K562 (cell line): ENCODE measurements around the gene PPY. TPM values are rescaled to one million over a fixed set of nuclear protein-coding genes. Genes with fewer than 3 reads are reported as not detected.
A peak's percentile ranks its signal among the peaks of the same experiment; 100 is the strongest.

Experiments
- ASH1L ChIP-seq: fragments of 450-650 bp; IDR thresholded peaks from 2 replicates; pipeline ENCODE4 v1.6.1; 2018; ENCODE audit warnings: borderline replicate concordance, mild to moderate bottlenecking, low read depth; ENCODE audit not compliant: partially characterized antibody
- ESRRB ChIP-seq: fragments of 250-450 bp; sonication (Bioruptor Pico); IDR thresholded peaks from 2 replicates; pipeline ENCODE4 v1.5.0; 2020; ENCODE audit warnings: mild to moderate bottlenecking, moderate library complexity, borderline replicate concordance
- FOXM1 ChIP-seq, 2 experiments: fragments of 450-650 bp in 1 of 2; sonication (generic) in 1 of 2; formaldehyde crosslinking in 1 of 2; IDR thresholded peaks; 2 replicates each; pipeline versions ENCODE4 v1.6.1 to v1.9.0; 2017 to 2022; ENCODE audit warnings: low read depth in 2 of 2, mild to moderate bottlenecking in 2 of 2, missing genetic modification reagents in 1 of 2, moderate library complexity in 1 of 2
- ILK ChIP-seq: fragments of 450-650 bp; IDR thresholded peaks from 2 replicates; pipeline ENCODE4 v1.6.1; 2016; ENCODE audit warnings: missing genetic modification characterization, low read depth, mild to moderate bottlenecking, missing compliant biosample characterization, moderate library complexity, borderline replicate concordance
- LEF1 ChIP-seq: fragments of 450-650 bp; IDR thresholded peaks from 2 replicates; pipeline ENCODE4 v1.6.1; 2016; ENCODE audit warnings: mild to moderate bottlenecking
- MAZ ChIP-seq, 2 experiments: fragments of 450-650 bp in 1 of 2; sonication (generic) in 1 of 2; formaldehyde crosslinking; IDR thresholded peaks in 1 of 2; conservative IDR thresholded peaks in 1 of 2; 2 replicates each; pipeline versions ENCODE4 v1.4.0 to v1.5.0; 2020; ENCODE audit warnings: mild to moderate bottlenecking in 1 of 2, missing genetic modification reagents in 1 of 2
- MCM7 ChIP-seq, 2 experiments: fragments of 450-650 bp; IDR thresholded peaks; 2 replicates each; pipeline ENCODE4 v1.6.1; 2016 to 2018
- MEF2A ChIP-seq: IDR thresholded peaks from 2 replicates; pipeline ENCODE4 v1.6.1; 2011; ENCODE audit warnings: low read depth, mild to moderate bottlenecking, low read length, moderate library complexity; ENCODE audit not compliant: control insufficient read depth
- NCOR1 ChIP-seq: fragments of 450-650 bp; IDR thresholded peaks from 2 replicates; pipeline ENCODE4 v1.6.1; 2016; ENCODE audit warnings: mild to moderate bottlenecking, moderate library complexity
- NONO ChIP-seq, 2 experiments: fragments of 200-400 bp in 1 of 2; fragments of 450-650 bp in 1 of 2; formaldehyde crosslinking in 1 of 2; IDR thresholded peaks; 2 replicates each; pipeline ENCODE4 v1.6.1; 2017; ENCODE audit warnings: low read depth in 2 of 2, mild to moderate bottlenecking in 2 of 2, moderate library complexity in 2 of 2, low read length in 1 of 2
- PTBP1 ChIP-seq: fragments of 200-400 bp; formaldehyde crosslinking; IDR thresholded peaks from 2 replicates; pipeline ENCODE4 v1.6.1; 2017; ENCODE audit warnings: low read depth, low read length
- RB1 ChIP-seq: fragments of 450-650 bp; IDR thresholded peaks from 2 replicates; pipeline ENCODE4 v1.6.1; 2017; ENCODE audit warnings: low read depth, mild to moderate bottlenecking
- RBM22 ChIP-seq: fragments of 200-400 bp; formaldehyde crosslinking; IDR thresholded peaks from 2 replicates; pipeline ENCODE4 v1.6.1; 2018; ENCODE audit warnings: low read length, low read depth; ENCODE audit not compliant: poor library complexity, severe bottlenecking
- SIN3B ChIP-seq: fragments of 450-650 bp; IDR thresholded peaks from 2 replicates; pipeline ENCODE4 v1.6.1; 2017; ENCODE audit warnings: low read depth, mild to moderate bottlenecking, moderate library complexity
- SMARCA4 ChIP-seq: fragments of 450-650 bp; IDR thresholded peaks from 2 replicates; pipeline ENCODE4 v1.6.1; 2016
- WHSC1 ChIP-seq: IDR thresholded peaks from one replicate; pipeline ENCODE4 v1.6.1; 2012; ENCODE audit warnings: low read length, control low read depth, inconsistent platforms
- ZNF830 ChIP-seq: fragments of 250-450 bp; sonication (Bioruptor Pico); IDR thresholded peaks from 2 replicates; pipeline ENCODE4 v1.5.0; 2021; ENCODE audit warnings: mild to moderate bottlenecking
- polyA plus RNA-seq, 8 experiments: library from polyadenylated mRNA; depleted of rRNA in 4 of 8; stranded (reverse) in 5 of 8; unstranded in 3 of 8; fragments of >200 nt; fragmentation: Nextera tagmentation in 2 of 8; fragmentation: Illumina TruSeq in 1 of 8; extraction: Ambion mirVana in 2 of 8; extraction: Trizol in 1 of 8; gene quantifications; 2 replicates each; pipeline versions ENCODE4 v1.2.1 to v1.2.3, GENCODE V29; 2011 to 2014; ENCODE audit warnings: inconsistent platforms in 1 of 8, missing spikeins in 1 of 8
- total RNA-seq, 7 experiments: library from RNA; depleted of rRNA in 6 of 7; stranded (reverse); fragments of >200 nt in 6 of 7; fragmentation: Illumina TruSeq in 2 of 7; extraction: Trizol in 2 of 7; gene quantifications; 2 replicates each; pipeline versions ENCODE4 v1.2.1 to v1.2.3, GENCODE V29; 2011 to 2021; ENCODE audit warnings: low replicate concordance in 1 of 7
- TF ChIP-seq, protein P1 (sequence below): sonication (generic); formaldehyde crosslinking; IDR thresholded peaks from 2 replicates; pipeline ENCODE4 v1.8.1; 2023; ENCODE audit warnings: mild to moderate bottlenecking, missing genetic modification reagents

PPY gene
- total and polyA plus RNA-seq, 9 of the 15 experiments (the other 6 are each of a cell fraction or from before 2014, with no cell fraction given), result not detected

DNA sequence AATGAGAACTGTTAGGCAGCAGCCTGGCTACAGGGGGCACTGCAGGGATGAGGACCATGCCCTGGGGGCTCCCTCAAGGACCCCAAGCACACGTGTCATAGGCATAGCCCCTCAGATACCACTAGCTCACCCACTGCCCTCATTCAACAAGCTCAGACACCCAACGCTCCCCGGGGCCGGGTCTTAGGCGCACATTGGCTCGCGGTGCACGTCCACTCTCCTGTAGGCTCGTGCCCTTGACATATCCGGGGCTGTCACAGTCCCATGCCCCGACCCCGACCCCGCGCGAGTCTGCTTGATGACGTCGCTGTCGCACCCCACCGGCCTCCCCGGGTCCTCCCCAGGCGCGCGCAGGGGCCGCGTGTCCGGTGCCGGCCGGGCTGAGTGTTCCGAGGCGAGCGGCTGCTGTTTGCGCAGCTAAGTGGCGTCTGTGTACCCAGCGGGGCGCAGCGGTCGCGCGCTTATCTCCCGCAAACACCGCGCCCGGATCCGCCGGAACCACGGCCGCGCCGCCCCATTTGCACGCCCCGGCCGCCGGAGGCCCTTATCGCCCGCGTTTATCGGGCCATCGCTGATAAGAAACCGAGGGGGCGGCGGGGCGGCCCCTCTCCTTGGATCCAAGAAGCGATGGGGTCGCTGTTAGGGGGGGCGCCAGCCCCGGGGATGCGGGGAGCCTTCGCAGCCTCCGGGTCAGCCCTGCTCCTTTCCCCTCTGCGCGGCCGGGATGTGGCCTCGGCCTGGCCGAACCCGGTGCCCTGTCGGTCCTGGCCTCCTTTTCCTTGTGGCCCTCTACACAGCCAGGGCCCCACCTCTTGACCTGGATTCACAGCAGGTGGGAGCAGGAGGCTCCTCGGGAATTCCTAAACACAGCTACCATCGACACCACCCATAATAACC is 41.5 kb upstream of the PPY start (continued):
- TF ChIP-seq RBM22, result no peak
- TF ChIP-seq NONO (IDR thresholded peaks at IDR 0.05; ENCODE audit: low read depth in 2 of 2, low read length in 1 of 2), result 0 out of 4 replicates have a peak, but pooled peaks of 1 of the 2 experiments have one; percentile 35
- no peak for TF ChIP-seq MCM7 (IDR thresholded peaks at IDR 0.05)
- no peak for TF ChIP-seq ILK (tag)
- TF ChIP-seq RB1, result peak; percentile 49; the same call in 1 of the 2 replicates
- TF ChIP-seq ZNF830 (CRISPR knock-in tag), result no peak
- peak; percentile 75 for TF ChIP-seq NCOR1
- TF ChIP-seq SIN3B, result no peak; the same call in 1 of the 2 replicates
- TF ChIP-seq WHSC1, result no peak
- TF ChIP-seq ASH1L, result no peak
- TF ChIP-seq ESRRB (CRISPR knock-in tag), result no peak
- TF ChIP-seq LEF1, result 0 out of 2 replicates have a peak, but pooled peaks have one; percentile 21
- TF ChIP-seq, protein P1, sequence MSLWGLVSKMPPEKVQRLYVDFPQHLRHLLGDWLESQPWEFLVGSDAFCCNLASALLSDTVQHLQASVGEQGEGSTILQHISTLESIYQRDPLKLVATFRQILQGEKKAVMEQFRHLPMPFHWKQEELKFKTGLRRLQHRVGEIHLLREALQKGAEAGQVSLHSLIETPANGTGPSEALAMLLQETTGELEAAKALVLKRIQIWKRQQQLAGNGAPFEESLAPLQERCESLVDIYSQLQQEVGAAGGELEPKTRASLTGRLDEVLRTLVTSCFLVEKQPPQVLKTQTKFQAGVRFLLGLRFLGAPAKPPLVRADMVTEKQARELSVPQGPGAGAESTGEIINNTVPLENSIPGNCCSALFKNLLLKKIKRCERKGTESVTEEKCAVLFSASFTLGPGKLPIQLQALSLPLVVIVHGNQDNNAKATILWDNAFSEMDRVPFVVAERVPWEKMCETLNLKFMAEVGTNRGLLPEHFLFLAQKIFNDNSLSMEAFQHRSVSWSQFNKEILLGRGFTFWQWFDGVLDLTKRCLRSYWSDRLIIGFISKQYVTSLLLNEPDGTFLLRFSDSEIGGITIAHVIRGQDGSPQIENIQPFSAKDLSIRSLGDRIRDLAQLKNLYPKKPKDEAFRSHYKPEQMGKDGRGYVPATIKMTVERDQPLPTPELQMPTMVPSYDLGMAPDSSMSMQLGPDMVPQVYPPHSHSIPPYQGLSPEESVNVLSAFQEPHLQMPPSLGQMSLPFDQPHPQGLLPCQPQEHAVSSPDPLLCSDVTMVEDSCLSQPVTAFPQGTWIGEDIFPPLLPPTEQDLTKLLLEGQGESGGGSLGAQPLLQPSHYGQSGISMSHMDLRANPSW, result no peak
- no peak for TF ChIP-seq FOXM1 (IDR thresholded peaks at IDR 0.05; ENCODE audit: low read depth)
- TF ChIP-seq FOXM1 (CRISPR knock-in tag; IDR thresholded peaks at IDR 0.05; ENCODE audit: low read depth), result peak; percentile 73; the same call in 1 of the 2 replicates
- TF ChIP-seq SMARCA4, result peak; percentile 86
- no peak for TF ChIP-seq MEF2A
- peak in 1 of 2 experiments; percentile 70; a peak in 2 of 4 replicates for TF ChIP-seq MAZ (CRISPR knock-in tag; conservative IDR thresholded peaks at IDR 0.05 in 1 of 2, IDR thresholded peaks at IDR 0.05 in 1 of 2)
- TF ChIP-seq PTBP1, result no peak
- TF ChIP-seq, all 486 proteins: peak for 113
